Iris pigment epithelial cell (primary cell): Measurements from ENCODE around the gene NTSR1.
"Not testable (repeated sequence)": the region's sequence is repeated elsewhere in the genome, so short reads cannot be mapped to it uniquely, and the experiment has no call there.

Source experiments
- DNase-seq: peaks from one replicate; pipeline ENCODE4 v3.0.0-alpha.2; 2011; ENCODE audit warnings: low read depth

Gene NTSR1

GRCh38 chr20:62674370-62674769 lies 34.3 kb upstream of the NTSR1 start:
- DNase-seq = no peak

- no peak for DNase-seq
Measured at GRCh38 chr20:62675156-62675876, 33.3 kb upstream of the NTSR1 start.

- no peak for DNase-seq
Measured at GRCh38 chr20:62675877-62676260, 32.8 kb upstream of the NTSR1 start.

- DNase-seq = no peak
Measured at GRCh38 chr20:62676976-62677375, 31.7 kb upstream of the NTSR1 start.

GRCh38 chr20:62677678-62678077 lies 31.0 kb upstream of the NTSR1 start:
- DNase-seq = no peak

GRCh38 chr20:62678553-62678952 lies 30.1 kb upstream of the NTSR1 start:
- DNase-seq = no peak

- no peak for DNase-seq
Measured at GRCh38 chr20:62679978-62680589, 28.6 kb upstream of the NTSR1 start.

- DNase-seq = no peak
Measured at GRCh38 chr20:62682912-62683517, 25.6 kb upstream of the NTSR1 start.

- DNase-seq = not testable (repeated sequence)
Measured at GRCh38 chr20:62683660-62684322, 24.8 kb upstream of the NTSR1 start.

GRCh38 chr20:62684981-62685380 lies 23.7 kb upstream of the NTSR1 start:
- no peak for DNase-seq

- no peak for DNase-seq
Measured at GRCh38 chr20:62685781-62686555, 22.7 kb upstream of the NTSR1 start.

- DNase-seq = no peak
Measured at GRCh38 chr20:62686869-62687830, 21.5 kb upstream of the NTSR1 start.

- DNase-seq = no peak
Measured at GRCh38 chr20:62688083-62688482, 20.6 kb upstream of the NTSR1 start.

- peak; percentile 22 for DNase-seq
Measured at GRCh38 chr20:62688855-62689460, 19.7 kb upstream of the NTSR1 start.

- no peak for DNase-seq
Measured at GRCh38 chr20:62689861-62690260, 18.8 kb upstream of the NTSR1 start.

- no peak for DNase-seq
Measured at GRCh38 chr20:62690261-62690820, 18.3 kb upstream of the NTSR1 start.

GRCh38 chr20:62691487-62691886 lies 17.1 kb upstream of the NTSR1 start:
- no peak for DNase-seq

- DNase-seq = no peak
Measured at GRCh38 chr20:62692176-62692575, 16.5 kb upstream of the NTSR1 start.

GRCh38 chr20:62692801-62693523 lies 15.7 kb upstream of the NTSR1 start:
- DNase-seq = no peak

GRCh38 chr20:62693524-62693922 lies 15.1 kb upstream of the NTSR1 start:
- DNase-seq = no peak
